PFSK-1 (cell line): ENCODE measurements around the gene BAG1.

Experiments used
- POLR2AphosphoS5 ChIP-seq: IDR thresholded peaks from 2 replicates; pipeline ENCODE4 v1.6.1; 2012; ENCODE audit warnings: low read depth, mild to moderate bottlenecking, control low read depth, low read length, moderate library complexity
- REST ChIP-seq, 2 experiments: IDR thresholded peaks; 2 replicates each; pipeline versions ENCODE4 v1.6.1 to v1.8.0; 2011 to 2012; ENCODE audit warnings: low read depth in 2 of 2, low read length in 2 of 2, control low read depth in 1 of 2, inconsistent platforms in 1 of 2, mild to moderate bottlenecking in 1 of 2, moderate library complexity in 1 of 2; ENCODE audit not compliant: insufficient read depth in 1 of 2
- SIN3A ChIP-seq: IDR thresholded peaks from 2 replicates; pipeline ENCODE4 v1.6.1; 2012; ENCODE audit warnings: mild to moderate bottlenecking, low read length, moderate library complexity, borderline replicate concordance; ENCODE audit not compliant: insufficient read depth
- TAF1 ChIP-seq: IDR thresholded peaks from 2 replicates; pipeline ENCODE4 v1.6.1; 2012; ENCODE audit warnings: low read length, control low read depth, borderline replicate concordance; ENCODE audit not compliant: insufficient read depth

GRCh38 chr9:33295571-33295970 is 31.1 kb upstream of the BAG1 start:
- TF ChIP-seq POLR2AphosphoS5 (no peak), TAF1 (no peak), REST (IDR thresholded peaks at IDR 0.05; ENCODE audit: insufficient read depth in 1 of 2, low read depth in 2 of 2, low read length in 2 of 2) (no peak), SIN3A (no peak)
